HCT116 (cell line): Measurements from ENCODE around the gene ATXN7L2.

Experiments
- CBX3 ChIP-seq: IDR thresholded peaks from 2 replicates; pipeline ENCODE4 v1.6.1; 2012; ENCODE audit warnings: low read depth
- EZH2 ChIP-seq: fragments of 200-600 bp; sonication (generic); IDR thresholded peaks from 2 replicates; pipeline ENCODE4 v1.6.1; 2017; ENCODE audit warnings: antibody characterized with exemption, mixed run types
- POLR2A ChIP-seq: IDR thresholded peaks from 2 replicates; pipeline ENCODE4 v1.7.0; 2011; ENCODE audit warnings: borderline replicate concordance; ENCODE audit not compliant: insufficient read depth, insufficient read length; ENCODE audit errors: extremely low read depth
- POLR2AphosphoS5 ChIP-seq: IDR thresholded peaks from 2 replicates; pipeline ENCODE4 v1.6.1; 2011; ENCODE audit warnings: mild to moderate bottlenecking, low read depth, low read length, moderate library complexity
- REST ChIP-seq: IDR thresholded peaks from 2 replicates; pipeline ENCODE4 v1.6.1; 2012; ENCODE audit warnings: low read depth
- ZFX ChIP-seq: fragments of 450-650 bp; IDR thresholded peaks from 2 replicates; pipeline ENCODE4 v1.6.1; 2017
- ZNF274 ChIP-seq: fragments of 200-500 bp; sonication (Bioruptor generic); IDR thresholded peaks from 2 replicates; pipeline ENCODE4 v1.6.1; 2014; ENCODE audit warnings: mild to moderate bottlenecking, low read depth, low read length, inconsistent platforms
- TF ChIP-seq, protein P1 (sequence below): IDR thresholded peaks from 2 replicates; pipeline ENCODE4 v1.6.1; 2012
- TF ChIP-seq, protein P2 (sequence below): IDR thresholded peaks from 2 replicates; pipeline ENCODE4 v1.6.1; 2012
- TF ChIP-seq, protein P3 (sequence below), 3 experiments: fragments of 200-600 bp in 1 of 3; sonication (generic) in 1 of 3; IDR thresholded peaks in 2 of 3; conservative IDR thresholded peaks in 1 of 3; 2 replicates each; pipeline ENCODE4 v1.5.1; 2012 to 2017; ENCODE audit warnings: low read depth in 2 of 3, low read length in 2 of 3, antibody characterized with exemption in 1 of 3, borderline replicate concordance in 1 of 3, control low read depth in 1 of 3, mild to moderate bottlenecking in 1 of 3, mixed read lengths in 1 of 3, mixed run types in 1 of 3, moderate library complexity in 1 of 3; ENCODE audit not compliant: insufficient read depth in 1 of 3

DNA sequence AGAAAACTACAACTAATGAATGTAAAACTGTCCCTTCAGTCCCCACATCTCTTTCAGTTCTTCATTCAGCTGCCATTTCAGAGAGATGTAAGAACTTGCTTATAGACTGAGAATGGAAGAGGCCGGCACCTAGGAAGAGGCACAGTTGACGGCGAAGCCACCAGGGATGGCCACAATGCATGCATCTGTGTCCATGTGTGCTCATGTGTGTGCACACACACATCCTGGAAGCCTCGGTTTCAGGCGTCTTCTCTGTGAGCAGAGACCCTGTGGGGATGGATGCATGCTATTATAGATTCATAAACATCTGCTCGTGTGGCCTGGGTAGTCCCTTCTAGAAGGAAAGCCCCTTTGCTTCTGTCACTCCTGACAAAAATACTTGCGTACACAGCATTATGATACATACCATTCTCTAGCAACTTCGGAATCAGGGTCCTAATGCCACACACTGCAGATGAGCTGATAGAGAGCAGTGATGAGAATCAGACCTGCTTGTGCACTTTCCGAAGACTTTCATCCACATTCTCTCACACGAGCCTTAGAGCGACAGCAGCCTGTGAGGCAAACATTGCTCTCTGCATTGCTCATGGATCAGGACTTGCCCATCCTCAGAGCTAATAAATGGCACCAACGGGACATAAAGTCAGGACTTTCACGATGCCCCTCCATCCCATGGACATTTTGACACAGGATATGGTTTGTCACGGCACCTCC, 43.5 kb downstream of the ATXN7L2 start:
- TF ChIP-seq POLR2AphosphoS5 (no peak), CBX3 (no peak), REST (no peak), EZH2 (no peak), POLR2A (no peak), ZNF274 (no peak), ZFX (no peak)
- TF ChIP-seq, protein P1, sequence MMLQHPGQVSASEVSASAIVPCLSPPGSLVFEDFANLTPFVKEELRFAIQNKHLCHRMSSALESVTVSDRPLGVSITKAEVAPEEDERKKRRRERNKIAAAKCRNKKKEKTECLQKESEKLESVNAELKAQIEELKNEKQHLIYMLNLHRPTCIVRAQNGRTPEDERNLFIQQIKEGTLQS, result no peak
- TF ChIP-seq, protein P2, sequence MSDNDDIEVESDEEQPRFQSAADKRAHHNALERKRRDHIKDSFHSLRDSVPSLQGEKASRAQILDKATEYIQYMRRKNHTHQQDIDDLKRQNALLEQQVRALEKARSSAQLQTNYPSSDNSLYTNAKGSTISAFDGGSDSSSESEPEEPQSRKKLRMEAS, result no peak
- TF ChIP-seq, protein P3, sequence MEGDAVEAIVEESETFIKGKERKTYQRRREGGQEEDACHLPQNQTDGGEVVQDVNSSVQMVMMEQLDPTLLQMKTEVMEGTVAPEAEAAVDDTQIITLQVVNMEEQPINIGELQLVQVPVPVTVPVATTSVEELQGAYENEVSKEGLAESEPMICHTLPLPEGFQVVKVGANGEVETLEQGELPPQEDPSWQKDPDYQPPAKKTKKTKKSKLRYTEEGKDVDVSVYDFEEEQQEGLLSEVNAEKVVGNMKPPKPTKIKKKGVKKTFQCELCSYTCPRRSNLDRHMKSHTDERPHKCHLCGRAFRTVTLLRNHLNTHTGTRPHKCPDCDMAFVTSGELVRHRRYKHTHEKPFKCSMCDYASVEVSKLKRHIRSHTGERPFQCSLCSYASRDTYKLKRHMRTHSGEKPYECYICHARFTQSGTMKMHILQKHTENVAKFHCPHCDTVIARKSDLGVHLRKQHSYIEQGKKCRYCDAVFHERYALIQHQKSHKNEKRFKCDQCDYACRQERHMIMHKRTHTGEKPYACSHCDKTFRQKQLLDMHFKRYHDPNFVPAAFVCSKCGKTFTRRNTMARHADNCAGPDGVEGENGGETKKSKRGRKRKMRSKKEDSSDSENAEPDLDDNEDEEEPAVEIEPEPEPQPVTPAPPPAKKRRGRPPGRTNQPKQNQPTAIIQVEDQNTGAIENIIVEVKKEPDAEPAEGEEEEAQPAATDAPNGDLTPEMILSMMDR (IDR thresholded peaks at IDR 0.05 in 2 of 3, conservative IDR thresholded peaks at IDR 0.05 in 1 of 3; ENCODE audit: borderline replicate concordance in 1 of 3, insufficient read depth in 1 of 3, low read depth in 2 of 3, low read length in 2 of 3), result no peak
